ENCODE measurements around the gene FLAD1. TPM values are rescaled to one million over a fixed set of nuclear protein-coding genes. Genes with fewer than 3 reads are reported as not detected.
A peak's percentile ranks its signal among the peaks of the same experiment; 100 is the strongest.

Gene FLAD1
- total RNA-seq, 4 donors from 2014 or later = 26.6 to 36.8 (median 31.7) TPM

- Histone ChIP-seq H3K9me3 (no peaks in the 10 kb centered on the region), H3K27ac (peak overlapping the region in 2 of 4 donors; percentile 32 to 93), H3K4me3 (no peak overlapping the region), H3K36me3 (peaks cover 0 to 26% of the 10 kb centered on the region in 2 donors), H3K27me3 (no peaks in the 10 kb centered on the region), H3K4me1 (peaks cover 53% of the 10 kb centered on the region in 2 donors)
- intact Hi-C loops (cut with DNase I; ENCODE audit: low total_unique reads) = no loop called here
- ATAC-seq = no peak
- DNase-seq = no peak
- in situ Hi-C loops (cut with MboI; ENCODE audit: low sequenced_read_pairs in 4 of 4) = loop anchor here in 1 of 4 donors (25.0 kb wide), 1 partner anchor 110 kb away; the partner anchor contains the start of genes ADAM15 and EFNA4
- TF ChIP-seq CTCF (IDR thresholded peaks at IDR 0.05 in 4 of 5, conservative IDR thresholded peaks at IDR 0.05 in 1 of 5) (no peak), POLR2A (IDR thresholded peaks at IDR 0.05) (no peak)
Measured at GRCh38 chr1:154952664-154953063, 30.5 kb upstream of the FLAD1 start.

- Histone ChIP-seq H3K27me3 (no peaks in the 10 kb centered on the region), H3K36me3 (peaks cover 0 to 20% of the 10 kb centered on the region in 2 donors), H3K4me1 (peaks cover 53 to 56% of the 10 kb centered on the region in 2 donors), H3K9me3 (no peaks in the 10 kb centered on the region), H3K4me3 (peak overlapping the region; percentile 5 to 70 (median 46)), H3K27ac (peak overlapping the region; percentile 40 to 94 (median 92))
- in situ Hi-C loops (cut with MboI; ENCODE audit: low sequenced_read_pairs in 4 of 4) (loop anchor here in 1 of 4 donors (25.0 kb wide), 1 partner anchor 109 kb away; the partner anchor contains the start of genes ADAM15 and EFNA4), intact Hi-C loops (cut with DNase I; ENCODE audit: low total_unique reads) (no loop called here)
- DNase-seq = no peak
- TF ChIP-seq CTCF (IDR thresholded peaks at IDR 0.05 in 4 of 5, conservative IDR thresholded peaks at IDR 0.05 in 1 of 5) (no peak), POLR2A (IDR thresholded peaks at IDR 0.05) (no peak)
- no peak for ATAC-seq
Measured at GRCh38 chr1:154953611-154954038, 29.5 kb upstream of the FLAD1 start.

- DNase-seq = no peak
- peaks cover 53 to 56% of the 10 kb centered on the region in 2 donors for H3K4me1 ChIP-seq
- no peak for ATAC-seq
- H3K9me3 ChIP-seq = no peaks in the 10 kb centered on the region
- in situ Hi-C loops (cut with MboI; ENCODE audit: low sequenced_read_pairs in 4 of 4) = loop anchor here in 1 of 4 donors (25.0 kb wide), 1 partner anchor 108 kb away; the partner anchor contains the start of genes ADAM15 and EFNA4
- H3K27ac ChIP-seq = peak overlapping the region; percentile 92 to 98 (median 94)
- peak overlapping the region; percentile 67 to 77 (median 69) for H3K4me3 ChIP-seq
- peaks cover 0 to 29% of the 10 kb centered on the region in 2 donors for H3K36me3 ChIP-seq
- TF ChIP-seq CTCF (IDR thresholded peaks at IDR 0.05 in 4 of 5, conservative IDR thresholded peaks at IDR 0.05 in 1 of 5) = no peak
- no peak for TF ChIP-seq POLR2A (IDR thresholded peaks at IDR 0.05)
- H3K27me3 ChIP-seq = no peaks in the 10 kb centered on the region
- intact Hi-C loops (cut with DNase I; ENCODE audit: low total_unique reads) = no loop called here
Measured at GRCh38 chr1:154954541-154954940, 28.6 kb upstream of the FLAD1 start.

- peaks cover 0 to 27% of the 10 kb centered on the region in 2 donors for H3K36me3 ChIP-seq
- peak overlapping the region; percentile 92 to 98 (median 94) for H3K27ac ChIP-seq
- no peaks in the 10 kb centered on the region for H3K27me3 ChIP-seq
- intact Hi-C loops (cut with DNase I; ENCODE audit: low total_unique reads) (no loop called here), in situ Hi-C loops (cut with MboI; ENCODE audit: low sequenced_read_pairs in 4 of 4) (loop anchor here in 1 of 4 donors (25.0 kb wide), 1 partner anchor 107 kb away; the partner anchor contains the start of genes ADAM15 and EFNA4)
- H3K4me3 ChIP-seq = peak overlapping the region; percentile 67 to 77 (median 69)
- peak in 1 of 2 donors; percentile 53 for DNase-seq
- no peak for TF ChIP-seq POLR2A (IDR thresholded peaks at IDR 0.05)
- no peak for TF ChIP-seq CTCF (IDR thresholded peaks at IDR 0.05 in 4 of 5, conservative IDR thresholded peaks at IDR 0.05 in 1 of 5)
- H3K4me1 ChIP-seq = peaks cover 54 to 58% of the 10 kb centered on the region in 2 donors
- peak in 1 of 2 donors; percentile 0 for ATAC-seq
- no peaks in the 10 kb centered on the region for H3K9me3 ChIP-seq
Measured at GRCh38 chr1:154955039-154955717, 28.0 kb upstream of the FLAD1 start.

Data from gastrocnemius medialis (tissue), 4 donors.